ENCODE data around the gene SNX5.

DNA sequence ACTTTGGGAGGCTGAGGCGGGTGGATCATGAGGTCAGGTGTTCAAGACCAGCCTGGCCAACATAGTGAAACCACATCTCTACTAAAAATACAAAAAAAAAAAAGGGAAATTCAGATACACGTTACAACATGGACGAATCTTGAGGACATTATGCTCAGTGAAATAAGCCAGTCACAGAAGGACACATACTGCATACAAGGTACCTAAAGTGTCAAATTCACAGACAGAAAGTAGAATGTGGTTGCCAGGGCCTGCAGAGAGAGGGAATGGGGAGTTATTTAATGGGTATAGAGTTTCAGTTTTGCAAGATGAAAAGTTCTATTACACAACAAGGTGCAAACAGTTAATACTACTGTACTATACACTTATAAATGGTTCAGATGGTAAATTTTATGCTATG, 75.1 kb downstream of the SNX5 start:
- no peak for TF ChIP-seq MAZ (CRISPR knock-in tag; conservative IDR thresholded peaks at IDR 0.05 in 1 of 2, IDR thresholded peaks at IDR 0.05 in 1 of 2)
- TF ChIP-seq, protein P1, sequence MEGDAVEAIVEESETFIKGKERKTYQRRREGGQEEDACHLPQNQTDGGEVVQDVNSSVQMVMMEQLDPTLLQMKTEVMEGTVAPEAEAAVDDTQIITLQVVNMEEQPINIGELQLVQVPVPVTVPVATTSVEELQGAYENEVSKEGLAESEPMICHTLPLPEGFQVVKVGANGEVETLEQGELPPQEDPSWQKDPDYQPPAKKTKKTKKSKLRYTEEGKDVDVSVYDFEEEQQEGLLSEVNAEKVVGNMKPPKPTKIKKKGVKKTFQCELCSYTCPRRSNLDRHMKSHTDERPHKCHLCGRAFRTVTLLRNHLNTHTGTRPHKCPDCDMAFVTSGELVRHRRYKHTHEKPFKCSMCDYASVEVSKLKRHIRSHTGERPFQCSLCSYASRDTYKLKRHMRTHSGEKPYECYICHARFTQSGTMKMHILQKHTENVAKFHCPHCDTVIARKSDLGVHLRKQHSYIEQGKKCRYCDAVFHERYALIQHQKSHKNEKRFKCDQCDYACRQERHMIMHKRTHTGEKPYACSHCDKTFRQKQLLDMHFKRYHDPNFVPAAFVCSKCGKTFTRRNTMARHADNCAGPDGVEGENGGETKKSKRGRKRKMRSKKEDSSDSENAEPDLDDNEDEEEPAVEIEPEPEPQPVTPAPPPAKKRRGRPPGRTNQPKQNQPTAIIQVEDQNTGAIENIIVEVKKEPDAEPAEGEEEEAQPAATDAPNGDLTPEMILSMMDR (IDR thresholded peaks at IDR 0.05 in 2 of 3, conservative IDR thresholded peaks at IDR 0.05 in 1 of 3; ENCODE audit: insufficient read depth in 2 of 3, low read depth in 1 of 3, low read length in 3 of 3) = no peak
- no peak for TF ChIP-seq TSHZ1 (CRISPR knock-in tag; IDR thresholded peaks at IDR 0.05)
- TF ChIP-seq ZNF384 (IDR thresholded peaks at IDR 0.05; ENCODE audit: low read depth, low read length) = no peak
- TF ChIP-seq, protein P2, sequence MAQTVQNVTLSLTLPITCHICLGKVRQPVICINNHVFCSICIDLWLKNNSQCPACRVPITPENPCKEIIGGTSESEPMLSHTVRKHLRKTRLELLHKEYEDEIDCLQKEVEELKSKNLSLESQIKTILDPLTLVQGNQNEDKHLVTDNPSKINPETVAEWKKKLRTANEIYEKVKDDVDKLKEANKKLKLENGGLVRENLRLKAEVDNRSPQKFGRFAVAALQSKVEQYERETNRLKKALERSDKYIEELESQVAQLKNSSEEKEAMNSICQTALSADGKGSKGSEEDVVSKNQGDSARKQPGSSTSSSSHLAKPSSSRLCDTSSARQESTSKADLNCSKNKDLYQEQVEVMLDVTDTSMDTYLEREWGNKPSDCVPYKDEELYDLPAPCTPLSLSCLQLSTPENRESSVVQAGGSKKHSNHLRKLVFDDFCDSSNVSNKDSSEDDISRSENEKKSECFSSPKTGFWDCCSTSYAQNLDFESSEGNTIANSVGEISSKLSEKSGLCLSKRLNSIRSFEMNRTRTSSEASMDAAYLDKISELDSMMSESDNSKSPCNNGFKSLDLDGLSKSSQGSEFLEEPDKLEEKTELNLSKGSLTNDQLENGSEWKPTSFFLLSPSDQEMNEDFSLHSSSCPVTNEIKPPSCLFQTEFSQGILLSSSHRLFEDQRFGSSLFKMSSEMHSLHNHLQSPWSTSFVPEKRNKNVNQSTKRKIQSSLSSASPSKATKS (CRISPR knock-in tag; IDR thresholded peaks at IDR 0.05) = no peak
- no peak for TF ChIP-seq ZNF23 (CRISPR knock-in tag; IDR thresholded peaks at IDR 0.05)
- TF ChIP-seq, protein P3, sequence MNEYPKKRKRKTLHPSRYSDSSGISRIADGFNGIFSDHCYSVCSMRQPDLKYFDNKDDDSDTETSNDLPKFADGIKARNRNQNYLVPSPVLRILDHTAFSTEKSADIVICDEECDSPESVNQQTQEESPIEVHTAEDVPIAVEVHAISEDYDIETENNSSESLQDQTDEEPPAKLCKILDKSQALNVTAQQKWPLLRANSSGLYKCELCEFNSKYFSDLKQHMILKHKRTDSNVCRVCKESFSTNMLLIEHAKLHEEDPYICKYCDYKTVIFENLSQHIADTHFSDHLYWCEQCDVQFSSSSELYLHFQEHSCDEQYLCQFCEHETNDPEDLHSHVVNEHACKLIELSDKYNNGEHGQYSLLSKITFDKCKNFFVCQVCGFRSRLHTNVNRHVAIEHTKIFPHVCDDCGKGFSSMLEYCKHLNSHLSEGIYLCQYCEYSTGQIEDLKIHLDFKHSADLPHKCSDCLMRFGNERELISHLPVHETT (CRISPR knock-in tag; conservative IDR thresholded peaks at IDR 0.05 in 1 of 2, IDR thresholded peaks at IDR 0.05 in 1 of 2) = no peak
- no peak for TF ChIP-seq EP400 (IDR thresholded peaks at IDR 0.05)
- no peak for TF ChIP-seq MXI1 (IDR thresholded peaks at IDR 0.05; ENCODE audit: low read depth, low read length)
- TF ChIP-seq, protein P4, sequence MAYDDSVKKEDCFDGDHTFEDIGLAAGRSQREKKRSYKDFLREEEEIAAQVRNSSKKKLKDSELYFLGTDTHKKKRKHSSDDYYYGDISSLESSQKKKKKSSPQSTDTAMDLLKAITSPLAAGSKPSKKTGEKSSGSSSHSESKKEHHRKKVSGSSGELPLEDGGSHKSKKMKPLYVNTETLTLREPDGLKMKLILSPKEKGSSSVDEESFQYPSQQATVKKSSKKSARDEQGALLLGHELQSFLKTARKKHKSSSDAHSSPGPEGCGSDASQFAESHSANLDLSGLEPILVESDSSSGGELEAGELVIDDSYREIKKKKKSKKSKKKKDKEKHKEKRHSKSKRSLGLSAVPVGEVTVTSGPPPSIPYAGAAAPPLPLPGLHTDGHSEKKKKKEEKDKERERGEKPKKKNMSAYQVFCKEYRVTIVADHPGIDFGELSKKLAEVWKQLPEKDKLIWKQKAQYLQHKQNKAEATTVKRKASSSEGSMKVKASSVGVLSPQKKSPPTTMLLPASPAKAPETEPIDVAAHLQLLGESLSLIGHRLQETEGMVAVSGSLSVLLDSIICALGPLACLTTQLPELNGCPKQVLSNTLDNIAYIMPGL (CRISPR knock-in tag; IDR thresholded peaks at IDR 0.05) = no peak
- no peak for TF ChIP-seq NFXL1 (CRISPR knock-in tag; IDR thresholded peaks at IDR 0.05)
- TF ChIP-seq, protein P5, sequence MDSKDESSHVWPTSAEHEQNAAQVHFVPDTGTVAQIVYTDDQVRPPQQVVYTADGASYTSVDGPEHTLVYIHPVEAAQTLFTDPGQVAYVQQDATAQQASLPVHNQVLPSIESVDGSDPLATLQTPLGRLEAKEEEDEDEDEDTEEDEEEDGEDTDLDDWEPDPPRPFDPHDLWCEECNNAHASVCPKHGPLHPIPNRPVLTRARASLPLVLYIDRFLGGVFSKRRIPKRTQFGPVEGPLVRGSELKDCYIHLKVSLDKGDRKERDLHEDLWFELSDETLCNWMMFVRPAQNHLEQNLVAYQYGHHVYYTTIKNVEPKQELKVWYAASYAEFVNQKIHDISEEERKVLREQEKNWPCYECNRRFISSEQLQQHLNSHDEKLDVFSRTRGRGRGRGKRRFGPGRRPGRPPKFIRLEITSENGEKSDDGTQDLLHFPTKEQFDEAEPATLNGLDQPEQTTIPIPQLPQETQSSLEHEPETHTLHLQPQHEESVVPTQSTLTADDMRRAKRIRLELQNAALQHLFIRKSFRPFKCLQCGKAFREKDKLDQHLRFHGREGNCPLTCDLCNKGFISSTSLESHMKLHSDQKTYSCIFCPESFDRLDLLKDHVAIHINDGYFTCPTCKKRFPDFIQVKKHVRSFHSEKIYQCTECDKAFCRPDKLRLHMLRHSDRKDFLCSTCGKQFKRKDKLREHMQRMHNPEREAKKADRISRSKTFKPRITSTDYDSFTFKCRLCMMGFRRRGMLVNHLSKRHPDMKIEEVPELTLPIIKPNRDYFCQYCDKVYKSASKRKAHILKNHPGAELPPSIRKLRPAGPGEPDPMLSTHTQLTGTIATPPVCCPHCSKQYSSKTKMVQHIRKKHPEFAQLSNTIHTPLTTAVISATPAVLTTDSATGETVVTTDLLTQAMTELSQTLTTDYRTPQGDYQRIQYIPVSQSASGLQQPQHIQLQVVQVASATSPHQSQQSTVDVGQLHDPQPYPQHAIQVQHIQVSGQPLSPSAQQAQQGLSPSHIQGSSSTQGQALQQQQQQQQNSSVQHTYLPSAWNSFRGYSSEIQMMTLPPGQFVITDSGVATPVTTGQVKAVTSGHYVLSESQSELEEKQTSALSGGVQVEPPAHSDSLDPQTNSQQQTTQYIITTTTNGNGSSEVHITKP (IDR thresholded peaks at IDR 0.05; ENCODE audit: partially characterized antibody) = no peak
- no peak for TF ChIP-seq SRSF9 (IDR thresholded peaks at IDR 0.05; ENCODE audit: borderline replicate concordance, low read depth, low read length)
- no peak for TF ChIP-seq FOXK2 (conservative IDR thresholded peaks at IDR 0.05 in 1 of 2, IDR thresholded peaks at IDR 0.05 in 1 of 2; ENCODE audit: low read depth in 2 of 2)

Measured in K562 (cell line).